ENCODE measurements around the gene GCK.

The GCK gene

DNA sequence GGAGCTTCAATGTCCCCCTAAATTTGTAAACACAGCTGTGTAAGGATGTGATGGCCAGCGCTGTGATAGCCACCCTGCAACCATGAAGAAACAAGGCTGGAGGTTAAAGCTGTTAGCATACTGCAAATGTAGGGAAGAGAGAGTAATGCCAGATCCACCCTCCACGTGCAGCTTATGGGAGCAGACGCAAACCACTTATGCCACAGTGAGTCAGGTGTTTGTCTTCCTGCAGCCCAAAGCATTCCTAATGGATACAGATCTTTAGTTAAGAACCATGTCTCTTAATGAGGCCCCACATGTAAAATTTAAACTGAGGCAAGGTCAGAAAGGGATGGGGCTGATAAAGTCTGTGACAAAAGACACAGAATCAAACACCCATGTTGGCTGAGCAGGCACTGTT is 34.5 kb downstream of the GCK start:
- H3K4me3 ChIP-seq (ENCODE audit: low read depth, low read length) = no peak overlapping the region
- in situ Hi-C loops (cut with HindIII; ENCODE audit: low sequenced_read_pairs) = loop anchor here (5.0 kb wide), 1 partner anchor 58 kb away; no protein-coding TSS in a partner anchor
- TF ChIP-seq, protein P1, sequence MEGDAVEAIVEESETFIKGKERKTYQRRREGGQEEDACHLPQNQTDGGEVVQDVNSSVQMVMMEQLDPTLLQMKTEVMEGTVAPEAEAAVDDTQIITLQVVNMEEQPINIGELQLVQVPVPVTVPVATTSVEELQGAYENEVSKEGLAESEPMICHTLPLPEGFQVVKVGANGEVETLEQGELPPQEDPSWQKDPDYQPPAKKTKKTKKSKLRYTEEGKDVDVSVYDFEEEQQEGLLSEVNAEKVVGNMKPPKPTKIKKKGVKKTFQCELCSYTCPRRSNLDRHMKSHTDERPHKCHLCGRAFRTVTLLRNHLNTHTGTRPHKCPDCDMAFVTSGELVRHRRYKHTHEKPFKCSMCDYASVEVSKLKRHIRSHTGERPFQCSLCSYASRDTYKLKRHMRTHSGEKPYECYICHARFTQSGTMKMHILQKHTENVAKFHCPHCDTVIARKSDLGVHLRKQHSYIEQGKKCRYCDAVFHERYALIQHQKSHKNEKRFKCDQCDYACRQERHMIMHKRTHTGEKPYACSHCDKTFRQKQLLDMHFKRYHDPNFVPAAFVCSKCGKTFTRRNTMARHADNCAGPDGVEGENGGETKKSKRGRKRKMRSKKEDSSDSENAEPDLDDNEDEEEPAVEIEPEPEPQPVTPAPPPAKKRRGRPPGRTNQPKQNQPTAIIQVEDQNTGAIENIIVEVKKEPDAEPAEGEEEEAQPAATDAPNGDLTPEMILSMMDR (IDR thresholded peaks at IDR 0.05; ENCODE audit: low read depth, low read length, missing control alignments) = no peak
- DNase-seq (ENCODE audit: low read depth) = no peak

DNA sequence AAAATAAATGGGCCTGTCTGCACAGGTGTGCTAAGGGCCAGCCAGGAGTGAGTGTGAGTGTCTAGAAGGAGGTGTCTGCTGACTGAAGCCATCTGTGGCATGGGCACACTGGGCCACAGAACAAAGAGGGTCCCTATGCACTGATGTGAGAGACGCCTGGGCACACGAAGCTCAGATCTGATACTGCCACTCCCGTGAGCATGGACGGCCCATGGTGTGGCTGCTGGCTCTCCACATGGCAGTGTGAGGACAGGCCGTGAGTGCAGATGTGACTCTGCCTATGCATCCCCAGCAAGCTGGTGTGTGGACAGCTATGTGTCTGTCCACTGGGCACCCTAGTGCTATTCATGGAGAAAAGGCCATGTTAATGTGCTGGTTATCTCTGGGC is 35.3 kb downstream of the GCK start:
- TF ChIP-seq, protein P1 (IDR thresholded peaks at IDR 0.05; ENCODE audit: low read depth, low read length, missing control alignments) = no peak
- in situ Hi-C loops (cut with HindIII; ENCODE audit: low sequenced_read_pairs) = no loop called here
- DNase-seq (ENCODE audit: low read depth) = no peak
- no peak overlapping the region for H3K4me3 ChIP-seq (ENCODE audit: low read depth, low read length)

DNA sequence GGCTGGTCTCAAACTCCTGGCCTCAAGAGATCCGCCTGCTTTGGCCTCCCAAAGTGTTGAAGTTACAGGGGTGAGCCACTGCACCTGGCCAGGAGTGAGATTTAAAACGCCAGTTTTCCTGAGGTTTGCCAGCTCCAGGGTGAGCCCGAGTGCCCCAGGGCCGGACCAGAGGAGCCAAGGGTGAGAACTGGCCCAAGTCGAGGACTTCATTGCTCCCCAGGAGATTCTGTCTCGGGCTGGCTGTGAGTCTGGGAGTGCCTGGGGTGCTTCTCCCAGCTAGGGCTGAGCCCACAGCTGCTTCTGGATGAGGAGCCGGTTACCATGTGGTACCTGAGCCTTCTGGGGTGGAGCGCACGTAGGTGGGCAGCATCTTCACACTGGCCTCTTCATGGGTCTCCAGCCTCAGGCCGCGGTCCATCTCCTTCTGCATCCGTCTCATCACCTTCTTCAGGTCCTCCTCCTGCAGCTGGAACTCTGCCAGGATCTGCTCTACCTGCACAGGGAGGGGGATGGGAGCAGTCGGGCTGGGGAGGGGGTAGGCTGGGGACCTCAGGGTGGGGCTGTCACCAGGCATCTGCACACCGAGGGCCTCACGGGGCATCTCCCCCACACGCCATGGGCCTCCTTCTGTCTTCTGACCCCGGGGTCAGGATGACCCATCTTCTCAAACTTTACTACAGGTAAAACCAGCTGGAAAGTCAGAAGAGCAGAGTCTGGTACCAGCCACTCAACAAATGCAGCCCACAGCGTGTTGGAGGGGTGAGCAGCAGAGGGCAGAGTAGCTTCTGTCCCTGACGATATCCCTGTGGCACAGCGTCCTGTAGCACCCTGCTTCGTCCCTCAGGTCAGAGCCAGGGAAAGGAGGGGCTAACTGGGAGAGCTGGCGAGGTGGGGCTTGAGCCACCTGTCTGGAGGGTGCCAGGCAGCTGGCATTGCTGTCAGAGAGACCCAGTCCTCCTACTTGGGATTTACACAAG is 36.0 kb downstream of the GCK start:
- DNase-seq (ENCODE audit: low read depth) = no peak
- TF ChIP-seq, protein P1 (IDR thresholded peaks at IDR 0.05; ENCODE audit: low read depth, low read length, missing control alignments) = no peak
- H3K4me3 ChIP-seq (ENCODE audit: low read depth, low read length) = no peak overlapping the region
- in situ Hi-C loops (cut with HindIII; ENCODE audit: low sequenced_read_pairs) = no loop called here

DNA sequence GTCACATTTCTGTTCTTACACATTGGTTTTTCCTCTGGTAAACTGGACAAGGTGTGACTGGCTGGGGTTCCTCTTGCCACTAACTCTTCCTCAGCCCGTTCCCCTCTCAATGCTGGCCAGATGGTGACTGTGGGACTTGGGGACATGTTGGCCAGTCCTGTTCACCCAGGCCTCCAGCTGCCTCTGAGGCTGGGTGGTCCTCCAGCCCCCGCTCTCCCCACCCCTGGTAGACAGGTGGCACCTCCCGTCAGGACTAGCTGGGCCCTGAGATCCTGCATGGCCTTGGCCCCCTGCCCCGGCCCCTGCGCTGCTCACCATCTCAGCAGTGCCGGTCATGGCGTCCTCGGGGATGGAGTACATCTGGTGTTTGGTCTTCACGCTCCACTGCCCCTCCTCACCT is 37.3 kb downstream of the GCK start:
- TF ChIP-seq, protein P1 (IDR thresholded peaks at IDR 0.05; ENCODE audit: low read depth, low read length, missing control alignments) = no peak
- H3K4me3 ChIP-seq (ENCODE audit: low read depth, low read length) = no peak overlapping the region
- DNase-seq (ENCODE audit: low read depth) = no peak
- in situ Hi-C loops (cut with HindIII; ENCODE audit: low sequenced_read_pairs) = no loop called here

DNA sequence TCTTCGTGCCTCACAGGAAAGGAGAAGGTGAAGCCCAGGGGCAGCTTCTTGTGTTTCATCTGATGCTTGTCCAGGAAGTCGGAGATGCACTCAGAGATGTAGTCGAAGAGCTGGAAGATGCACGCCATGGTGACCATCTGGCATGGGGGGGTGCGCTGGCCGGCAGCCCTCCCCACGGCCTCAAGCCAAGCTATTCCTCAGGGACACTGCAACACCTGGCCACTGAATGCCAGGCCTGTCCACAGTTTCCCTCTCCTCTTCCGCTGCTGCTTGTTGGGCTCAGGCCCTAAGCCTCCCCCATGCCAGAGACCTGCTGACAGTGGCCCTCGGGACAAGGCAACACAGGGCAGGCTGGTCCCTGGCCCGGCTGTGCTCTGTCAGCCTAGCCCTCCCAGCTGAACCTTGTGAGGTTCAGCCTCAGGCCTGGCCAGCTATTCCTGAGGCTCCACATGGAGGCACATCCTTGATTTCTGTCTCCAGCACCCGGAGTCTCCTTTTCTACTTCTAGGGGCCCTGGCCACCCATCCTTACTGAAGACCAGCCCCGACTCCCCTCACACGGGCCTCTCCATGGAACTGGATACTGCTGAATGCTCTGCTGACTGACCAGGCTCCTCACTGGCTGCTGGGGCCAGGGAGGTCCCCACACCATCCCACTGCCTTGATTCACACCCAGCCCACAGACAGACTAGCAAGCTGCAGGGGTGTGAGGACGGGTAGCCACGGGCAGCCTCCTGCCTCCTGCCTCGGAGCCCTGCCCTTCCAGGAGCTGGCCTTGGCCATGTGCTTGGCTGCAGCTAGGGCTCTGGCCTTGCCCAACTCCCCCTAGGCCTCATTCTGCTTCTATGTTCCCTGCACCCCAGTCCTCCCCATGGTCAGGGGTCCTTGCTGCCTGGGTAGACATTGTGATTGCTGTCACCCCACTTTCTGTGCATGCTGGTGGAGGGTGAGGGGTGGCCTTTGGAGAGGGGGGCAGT is 38.0 kb downstream of the GCK start:
- no peak for DNase-seq (ENCODE audit: low read depth)
- H3K4me3 ChIP-seq (ENCODE audit: low read depth, low read length) = no peak overlapping the region
- in situ Hi-C loops (cut with HindIII; ENCODE audit: low sequenced_read_pairs) = no loop called here
- TF ChIP-seq, protein P1 (IDR thresholded peaks at IDR 0.05; ENCODE audit: low read depth, low read length, missing control alignments) = no peak

DNA sequence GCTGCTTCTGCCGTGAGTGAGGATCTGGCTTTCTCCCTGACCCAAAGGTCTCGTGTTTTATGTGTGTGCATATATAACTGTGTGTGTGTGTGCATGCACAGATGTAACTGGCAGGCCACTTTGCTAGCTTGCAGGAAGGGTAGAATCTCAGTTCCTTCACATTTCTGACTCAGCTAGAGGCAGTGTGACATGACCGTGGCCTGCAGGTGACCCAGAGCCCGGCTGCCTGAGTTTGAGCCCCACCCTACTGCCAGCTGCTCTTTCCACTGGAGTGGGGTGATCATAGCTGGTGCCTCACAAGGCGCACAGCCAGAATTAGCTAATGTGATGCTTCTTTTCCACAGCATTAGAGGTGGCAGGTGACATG is 38.8 kb downstream of the GCK start:
- H3K4me3 ChIP-seq (ENCODE audit: low read depth, low read length) = no peak overlapping the region
- in situ Hi-C loops (cut with HindIII; ENCODE audit: low sequenced_read_pairs) = no loop called here
- no peak for DNase-seq (ENCODE audit: low read depth)
- TF ChIP-seq, protein P1 (IDR thresholded peaks at IDR 0.05; ENCODE audit: low read depth, low read length, missing control alignments) = no peak

All from astrocyte of the cerebellum (primary cell).